DMS 273 treated with DMSO at 0.1 percent for 48 hours (cell line): ENCODE data around the gene UBR7.

Source experiments
- DNase-seq: peaks from one replicate; lab custom pipeline; 2025; lab: John Stamatoyannopoulos, UW

Gene UBR7

GRCh38 chr14:93249128-93249831 is 42.2 kb downstream of the UBR7 start:
- no peak for DNase-seq

- DNase-seq, result no peak
These were observed 55.4 kb downstream of the UBR7 start for GRCh38 chr14:93262446-93262845.

GRCh38 chr14:93263416-93263815 is 56.4 kb downstream of the UBR7 start:
- DNase-seq, result no peak

GRCh38 chr14:93266127-93266526 is 59.1 kb downstream of the UBR7 start:
- DNase-seq, result no peak

GRCh38 chr14:93267149-93267711 is 60.2 kb downstream of the UBR7 start:
- no peak for DNase-seq

- no peak for DNase-seq
These were observed 61.4 kb downstream of the UBR7 start for GRCh38 chr14:93268406-93268805.

- DNase-seq, result no peak
These were observed 62.4 kb downstream of the UBR7 start for GRCh38 chr14:93269341-93270068.

- no peak for DNase-seq
These were observed 64.1 kb downstream of the UBR7 start for GRCh38 chr14:93271111-93271510.

- DNase-seq, result no peak
These were observed 67.2 kb downstream of the UBR7 start for GRCh38 chr14:93274055-93274806.

- no peak for DNase-seq
These were observed 69.1 kb downstream of the UBR7 start for GRCh38 chr14:93276031-93276716.
